Measurements from ENCODE around the gene CX3CR1.

The CX3CR1 gene

GRCh38 chr3:39284457-39284881, 4.6 kb upstream of the CX3CR1 start:
- Mint-ChIP-seq H3K4me3 (no peak overlapping the region), H3K27ac (peak overlapping the region in 1 of 3 experiments; percentile 16), H3K36me3 (ENCODE audit: low read depth) (no peaks in the 10 kb centered on the region), H3K4me1 (peaks cover 36% of the 10 kb centered on the region), H3K9me3 (no peaks in the 10 kb centered on the region), H3K27me3 (ENCODE audit: low read depth) (no peaks in the 10 kb centered on the region)
- TF ChIP-seq, protein P1, sequence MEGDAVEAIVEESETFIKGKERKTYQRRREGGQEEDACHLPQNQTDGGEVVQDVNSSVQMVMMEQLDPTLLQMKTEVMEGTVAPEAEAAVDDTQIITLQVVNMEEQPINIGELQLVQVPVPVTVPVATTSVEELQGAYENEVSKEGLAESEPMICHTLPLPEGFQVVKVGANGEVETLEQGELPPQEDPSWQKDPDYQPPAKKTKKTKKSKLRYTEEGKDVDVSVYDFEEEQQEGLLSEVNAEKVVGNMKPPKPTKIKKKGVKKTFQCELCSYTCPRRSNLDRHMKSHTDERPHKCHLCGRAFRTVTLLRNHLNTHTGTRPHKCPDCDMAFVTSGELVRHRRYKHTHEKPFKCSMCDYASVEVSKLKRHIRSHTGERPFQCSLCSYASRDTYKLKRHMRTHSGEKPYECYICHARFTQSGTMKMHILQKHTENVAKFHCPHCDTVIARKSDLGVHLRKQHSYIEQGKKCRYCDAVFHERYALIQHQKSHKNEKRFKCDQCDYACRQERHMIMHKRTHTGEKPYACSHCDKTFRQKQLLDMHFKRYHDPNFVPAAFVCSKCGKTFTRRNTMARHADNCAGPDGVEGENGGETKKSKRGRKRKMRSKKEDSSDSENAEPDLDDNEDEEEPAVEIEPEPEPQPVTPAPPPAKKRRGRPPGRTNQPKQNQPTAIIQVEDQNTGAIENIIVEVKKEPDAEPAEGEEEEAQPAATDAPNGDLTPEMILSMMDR (IDR thresholded peaks at IDR 0.05; ENCODE audit: unreplicated experiment in 3 of 3), result no peak

- H3K4me3 Mint-ChIP-seq, result no peak overlapping the region
- TF ChIP-seq, protein P1 (IDR thresholded peaks at IDR 0.05; ENCODE audit: unreplicated experiment in 3 of 3), result no peak
- peaks cover 44% of the 10 kb centered on the region for H3K4me1 Mint-ChIP-seq
- H3K27ac Mint-ChIP-seq, result peak overlapping the region in 2 of 3 experiments; percentile 83 to 88
- H3K9me3 Mint-ChIP-seq, result no peaks in the 10 kb centered on the region
- H3K36me3 Mint-ChIP-seq (ENCODE audit: low read depth), result no peaks in the 10 kb centered on the region
- H3K27me3 Mint-ChIP-seq (ENCODE audit: low read depth), result no peaks in the 10 kb centered on the region
Observed at GRCh38 chr3:39282057-39282456, 2.2 kb upstream of the CX3CR1 start.

DNA sequence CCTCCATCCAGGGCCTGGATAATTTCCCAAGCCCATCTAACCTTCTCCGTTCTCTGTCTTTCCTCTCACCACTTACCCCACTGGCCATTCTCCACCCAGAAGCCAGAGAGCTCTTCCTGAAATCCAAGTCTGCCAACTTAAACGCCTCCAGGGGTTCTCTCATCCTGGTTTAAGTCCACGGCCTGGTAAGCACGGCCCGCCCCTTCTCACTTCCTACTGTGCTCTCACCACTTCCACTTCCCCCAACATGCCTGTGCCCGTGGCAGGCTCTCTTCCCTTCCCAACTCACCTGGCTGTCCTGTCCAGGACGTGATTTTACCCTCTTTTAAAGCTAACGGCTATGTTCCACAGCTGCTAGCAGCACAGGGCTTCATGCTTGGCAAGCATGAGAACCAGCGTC, 1.7 kb upstream of the CX3CR1 start:
- no peaks in the 10 kb centered on the region for H3K36me3 Mint-ChIP-seq (ENCODE audit: low read depth)
- H3K27me3 Mint-ChIP-seq (ENCODE audit: low read depth), result no peaks in the 10 kb centered on the region
- H3K4me3 Mint-ChIP-seq, result no peak overlapping the region
- TF ChIP-seq, protein P1 (IDR thresholded peaks at IDR 0.05; ENCODE audit: unreplicated experiment in 3 of 3), result no peak
- H3K9me3 Mint-ChIP-seq, result no peaks in the 10 kb centered on the region
- peaks cover 40% of the 10 kb centered on the region for H3K4me1 Mint-ChIP-seq
- peak overlapping the region in 2 of 3 experiments; percentile 83 to 88 for H3K27ac Mint-ChIP-seq

GRCh38 chr3:39280571-39280970, 735 bp upstream of the CX3CR1 start:
- H3K27ac Mint-ChIP-seq, result peak overlapping the region in 1 of 3 experiments; percentile 35

GRCh38 chr3:39278616-39278935, 1.3 kb downstream of the CX3CR1 start:
- H3K27me3 Mint-ChIP-seq (ENCODE audit: low read depth), result no peaks in the 10 kb centered on the region
- no peaks in the 10 kb centered on the region for H3K36me3 Mint-ChIP-seq (ENCODE audit: low read depth)
- H3K4me3 Mint-ChIP-seq, result no peak overlapping the region
- TF ChIP-seq, protein P1 (IDR thresholded peaks at IDR 0.05; ENCODE audit: unreplicated experiment in 3 of 3), result no peak
- H3K9me3 Mint-ChIP-seq, result no peaks in the 10 kb centered on the region
- H3K4me1 Mint-ChIP-seq, result peaks cover 33% of the 10 kb centered on the region
- H3K27ac Mint-ChIP-seq, result peak overlapping the region in 2 of 3 experiments; percentile 67 to 73

More at GRCh38 chr3:39280571-39280970, 735 bp upstream of the CX3CR1 start:
- peaks cover 40% of the 10 kb centered on the region for H3K4me1 Mint-ChIP-seq
- H3K9me3 Mint-ChIP-seq, result no peaks in the 10 kb centered on the region
- H3K4me3 Mint-ChIP-seq, result no peak overlapping the region
- H3K36me3 Mint-ChIP-seq (ENCODE audit: low read depth), result no peaks in the 10 kb centered on the region
- TF ChIP-seq, protein P1 (IDR thresholded peaks at IDR 0.05; ENCODE audit: unreplicated experiment in 3 of 3), result no peak
- no peaks in the 10 kb centered on the region for H3K27me3 Mint-ChIP-seq (ENCODE audit: low read depth)

DNA sequence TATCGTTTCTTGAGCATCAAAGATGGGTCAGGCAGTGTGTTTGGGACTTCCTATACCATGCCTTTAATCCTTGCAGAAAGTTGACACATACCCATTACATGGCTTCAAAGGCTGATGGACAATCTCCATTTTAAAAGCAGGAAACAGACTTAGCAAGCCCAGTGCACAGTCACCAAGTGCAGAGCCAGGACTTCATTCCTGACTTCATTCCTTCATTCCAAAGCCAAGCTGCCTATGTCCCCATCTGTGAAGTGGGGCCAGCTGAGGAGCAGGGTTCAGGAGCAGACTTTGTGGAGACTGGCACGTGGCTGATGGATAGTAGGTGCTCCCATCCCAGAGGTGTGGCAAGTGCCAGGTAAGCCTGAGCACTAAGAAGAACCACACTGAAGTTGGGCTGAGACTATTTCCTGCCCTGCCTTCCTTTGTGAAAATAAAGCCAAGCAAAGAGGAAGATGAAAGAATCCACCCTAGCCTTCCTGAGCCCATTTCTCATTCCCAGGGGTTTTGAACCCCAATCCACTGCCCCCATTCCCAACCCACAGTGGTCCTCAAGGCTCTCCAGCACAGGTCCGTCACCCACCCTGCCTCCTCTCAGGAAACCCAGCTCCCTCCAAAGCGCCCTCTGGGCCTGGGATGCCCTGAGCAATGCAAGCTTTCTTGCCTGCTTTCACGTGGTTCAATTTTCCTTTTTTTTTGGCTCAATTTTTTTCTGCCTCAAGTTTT, 1.8 kb downstream of the CX3CR1 start:
- H3K27ac Mint-ChIP-seq, result peak overlapping the region in 2 of 3 experiments; percentile 67 to 73
- TF ChIP-seq, protein P1 (IDR thresholded peaks at IDR 0.05; ENCODE audit: unreplicated experiment in 3 of 3), result no peak
- H3K27me3 Mint-ChIP-seq (ENCODE audit: low read depth), result no peaks in the 10 kb centered on the region
- H3K9me3 Mint-ChIP-seq, result no peaks in the 10 kb centered on the region
- H3K4me1 Mint-ChIP-seq, result peaks cover 33% of the 10 kb centered on the region
- no peak overlapping the region for H3K4me3 Mint-ChIP-seq
- H3K36me3 Mint-ChIP-seq (ENCODE audit: low read depth), result no peaks in the 10 kb centered on the region
